Heart right ventricle (tissue), 16 donors: ENCODE measurements around the gene SETD1A. TPM values are rescaled to one million over a fixed set of nuclear protein-coding genes. Genes with fewer than 3 reads are reported as not detected.
A peak's percentile ranks its signal among the peaks of the same experiment; 100 is the strongest.

Experiments used
- ATAC-seq, 8 donors: fragments of 200-7000 bp; cut with Tn5 transposase; one replicate each; pipeline ENCODE4 v1.9.1; 2020; ENCODE audit warnings: mild to moderate bottlenecking in 8 of 8, moderate library complexity in 8 of 8, moderate number of reproducible peaks in 1 of 8
- DNase-seq, 2 donors: peaks; one replicate each; pipeline ENCODE4 v3.0.0-alpha.2; 2020
- H3K27ac ChIP-seq, 10 donors: fragments of 200-600 bp; sonication (generic) in 2 of 10; one replicate each; pipeline versions ENCODE4 v1.5.0 to v1.8.0; 2020 to 2022; ENCODE audit warnings: mild to moderate bottlenecking in 3 of 10
- H3K27me3 ChIP-seq, 7 donors: fragments of 200-600 bp; one replicate each; pipeline ENCODE4 v1.8.0; 2021 to 2022; ENCODE audit warnings: mild to moderate bottlenecking in 2 of 7
- H3K36me3 ChIP-seq, 9 donors: fragments of 200-600 bp; sonication (generic) in 1 of 9; one replicate each; pipeline versions ENCODE4 v1.5.0 to v1.8.0; 2020 to 2022; ENCODE audit warnings: mild to moderate bottlenecking in 2 of 9
- H3K4me1 ChIP-seq, 9 donors: fragments of 200-600 bp; sonication (generic) in 1 of 9; one replicate each; pipeline versions ENCODE4 v1.5.0 to v1.8.0; 2020 to 2022; ENCODE audit warnings: mild to moderate bottlenecking in 4 of 9
- H3K4me3 ChIP-seq, 10 donors: fragments of 200-600 bp; sonication (generic) in 2 of 10; one replicate each; pipeline versions ENCODE4 v1.5.0 to v1.8.0; 2020 to 2022; ENCODE audit warnings: mild to moderate bottlenecking in 7 of 10, moderate library complexity in 2 of 10
- H3K9me3 ChIP-seq, 11 donors: fragments of 200-600 bp in 10 of 11; sonication (generic) in 2 of 11; one replicate each; pipeline versions ENCODE4 v1.5.0 to v1.8.0; 2013 to 2022; ENCODE audit warnings: mild to moderate bottlenecking in 2 of 11, control low read depth in 1 of 11, moderate library complexity in 1 of 11
- CTCF ChIP-seq, 9 donors: fragments of 200-600 bp; sonication (generic) in 2 of 9; IDR thresholded peaks; one replicate each; pipeline versions ENCODE4 v1.5.0 to v1.8.0; 2021 to 2022; ENCODE audit warnings: antibody characterized with exemption in 9 of 9, mild to moderate bottlenecking in 5 of 9, moderate library complexity in 1 of 9
- WGBS, 2 donors: extraction: QIAGEN DNeasy Blood & Tissue Kit; methylation state at CpG; one replicate each; pipeline ENCODE4 v1.1.7; 2013; ENCODE audit warnings: inconsistent platforms in 1 of 2; 5-methylcytosine and 5-hydroxymethylcytosine counted together
- intact Hi-C, 10 donors: fragments of 100-400 bp; cut with DNase I; formaldehyde crosslinking; loops; one replicate each; pipeline versions ENCODE4 v1.11.1 to v1.14.2; 2022
- polyA plus RNA-seq, 2 donors: library from polyadenylated mRNA; stranded (reverse); fragments of 200-250 nt; gene quantifications; one replicate each; pipeline ENCODE4 v1.2.3, GENCODE V29; 2013
- total RNA-seq, 10 donors: library from RNA; stranded (reverse); fragmentation: NEBNext Ultra II Directional in 3 of 10; extraction: Animal tissue kit (Norgen Biotek cat#: 25700) in 3 of 10; gene quantifications; one replicate each; pipeline versions ENCODE4 v1.2.1 to v1.2.4, GENCODE V29; 2021 to 2023
- donor health status: Arrhythmogenic right ventricular cardiomyopathy.
- donor health status: ischemic (EF 13 %, LVEDD 7.1; RV severe dilation, severe dysfunction).
- donor health status: healthy with polysubstance abuse.
- donor health status: DM: no; HTN: yes; CAD: no.
- donor health status: DM: no; HTN: no; CAD: no.
- donor health status: ischemic (EF 25% LVEDD 6.9; RV normal size, moderate dysfunction).
- donor health status: ischemic (EF 25% LVEDD 5.7; RV mildly dilated, moderate dysfunction).
- donor health status: healthy.
- donor health status: DM: yes; HTN: yes; CAD: no.
- donor health status: Ischemic cardiomyopathy.
- donor health status: ischemic (EF 35%, LVEDD 5.7; RV mildly dilated, moderate dysfunction).
- donor health status: nonischemic (EF 11% LVEDD 7.7; RV severe dilation, severe dysfunction).
- donor health status: DM: yes; HTN: yes; CAD: no.
- donor health status: PGD.
- donor health status: ischemic (EF 29% LVEDD 5.4; RV normal size, mild dysfunction).
- donor health status: nonischemic (EF 23%, LVEDD 6.1; RV moderate dilation, normal function).

Gene SETD1A
- total and polyA plus RNA-seq, 12 donors = 5.8 to 11.4 (median 9.2) TPM

DNA sequence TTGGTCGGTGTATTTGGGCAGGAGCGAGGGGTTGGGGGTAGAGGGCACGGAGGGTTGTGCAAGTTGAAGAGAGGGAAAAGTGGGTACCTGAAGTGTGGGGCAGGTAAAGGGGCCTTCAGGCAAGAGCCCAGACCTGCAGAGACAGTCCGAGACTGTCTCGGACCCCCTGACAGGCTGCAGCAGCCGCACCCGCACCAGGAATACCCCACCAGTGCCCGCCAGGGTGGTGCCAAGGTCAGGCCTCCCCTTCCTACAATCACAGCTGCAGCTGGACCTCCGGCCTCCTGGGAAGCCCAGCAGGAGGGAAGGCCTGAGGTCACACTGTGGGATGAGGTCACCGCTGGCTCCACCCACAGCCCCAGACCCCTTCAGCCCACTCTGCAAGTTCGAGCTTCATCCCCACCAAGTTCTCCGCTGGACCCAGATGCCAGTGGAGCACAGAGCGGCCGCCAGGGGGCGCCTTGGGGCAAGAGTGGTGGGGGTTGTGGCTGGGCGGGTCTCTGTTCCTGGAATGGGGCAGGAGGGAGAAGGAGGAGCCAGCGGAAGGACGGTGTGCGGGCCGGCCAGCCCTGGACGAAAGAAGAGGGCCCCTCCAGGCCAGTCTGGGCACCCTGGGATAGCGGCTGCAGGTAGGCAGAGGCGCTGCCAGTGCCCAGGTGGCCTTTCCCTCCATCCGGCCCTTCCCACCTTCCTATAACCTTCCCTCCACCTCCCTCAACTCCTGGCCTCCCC lies 27.3 kb downstream of the SETD1A start, which contains the start of gene HSD3B7:
TSS of gene HSD3B7 (plus strand) at position 539 of the 732 bp plus-strand sequence. CDS start 452 bp downstream, outside the sequence.
- Histone ChIP-seq H3K27ac (peak within 1 kb of the TSS in 8 of 10 donors; percentile 37 to 82 (median 72)), H3K4me3 (peak within 1 kb of the TSS; percentile 12 to 64 (median 58)), H3K9me3 (no peaks in the 10 kb centered on the region), H3K4me1 (peaks cover 8 to 20% (median 14%) of the 10 kb centered on the region in 9 donors), H3K27me3 (no peaks in the 10 kb centered on the region), H3K36me3 (peaks cover 0 to 71% (median 5%) of the 10 kb centered on the region in 9 donors)
- intact Hi-C loops = loop anchor here (1.0 to 10.0 kb wide), 23 partner anchors 42 to 890 kb away; partner anchors contain the start of genes ZNF843 (in 8 of the 10), STX4 (in 4 of the 10), ZNF646 (in 3 of the 10) and ZNF668 (in 3 of the 10)
- DNase-seq = peak; percentile 91 to 92
- peak; percentile 84 to 94 (median 93) for ATAC-seq
- WGBS, 2 donors = 27 to 34% methylated on average over 21 to 24 of the region's 24 CpGs
- peak; percentile 94 to 98 (median 97) for TF ChIP-seq CTCF (IDR thresholded peaks at IDR 0.05)

GRCh38 chr16:30985401-30986128 lies 28.0 kb downstream of the SETD1A start:
- Histone ChIP-seq H3K36me3 (peaks cover 0 to 63% (median 5%) of the 10 kb centered on the region in 9 donors), H3K4me1 (peaks cover 8 to 20% (median 14%) of the 10 kb centered on the region in 9 donors), H3K27ac (peak overlapping the region in 8 of 10 donors; percentile 37 to 82 (median 72)), H3K9me3 (no peaks in the 10 kb centered on the region), H3K27me3 (no peaks in the 10 kb centered on the region), H3K4me3 (peak overlapping the region; percentile 12 to 64 (median 58))
- no peak for TF ChIP-seq CTCF (IDR thresholded peaks at IDR 0.05)
- intact Hi-C loops = loop anchor here in 9 of 10 donors (1.0 to 10.0 kb wide), 21 partner anchors 42 to 889 kb away; partner anchors contain the start of genes ZNF843 (in 7 of the 9), STX4 (in 3 of the 9), ZNF646 (in 3 of the 9) and ZNF668 (in 3 of the 9)
- no peak for DNase-seq
- ATAC-seq = peak; percentile 7 to 54 (median 26)
- WGBS, 2 donors = 59 to 63% methylated on average over 20 of the region's 20 CpGs

GRCh38 chr16:30986129-30986991 lies 28.8 kb downstream of the SETD1A start:
- H3K36me3 ChIP-seq = peaks cover 0 to 55% (median 3%) of the 10 kb centered on the region in 9 donors
- ATAC-seq (no peak), DNase-seq (no peak)
- peaks cover 8 to 20% (median 14%) of the 10 kb centered on the region in 9 donors for H3K4me1 ChIP-seq
- no peaks in the 10 kb centered on the region for H3K9me3 ChIP-seq
- H3K27ac ChIP-seq = peak overlapping the region in 5 of 10 donors; percentile 64 to 81 (median 74)
- TF ChIP-seq CTCF (IDR thresholded peaks at IDR 0.05) = no peak
- intact Hi-C loops = loop anchor here in 9 of 10 donors (5.0 to 10.0 kb wide), 14 partner anchors 41 to 888 kb away; partner anchors contain the start of genes STX4 (in 3 of the 9), ZNF646 (in 3 of the 9), ZNF668 (in 3 of the 9) and ZNF843 (in 3 of the 9)
- WGBS, 2 donors = 90 to 95% methylated on average over 29 of the region's 29 CpGs
- no peak overlapping the region for H3K4me3 ChIP-seq
- no peaks in the 10 kb centered on the region for H3K27me3 ChIP-seq
